WTC11 (cell line): ENCODE measurements around the gene RIPOR2. TPM values are rescaled to one million over a fixed set of nuclear protein-coding genes. Genes with fewer than 3 reads are reported as not detected.

Source experiments
- ATAC-seq: fragments of 200-7000 bp; cut with Tn5 transposase; 2 replicates; pipeline ENCODE4 v1.10.0; 2021; ENCODE audit warnings: mild to moderate bottlenecking, moderate library complexity
- CTCF ChIA-PET: fragments of 300-600 bp; sonication (Branson Sonifier 250); formaldehyde crosslinking; loops from one replicate; lab custom pipeline; 2021; ENCODE audit warnings: antibody characterized with exemption; lab: Charles Lee
- POLR2A ChIA-PET: fragments of 350-600 bp; sonication (Branson Sonifier 250); formaldehyde crosslinking; loops from one replicate; lab custom pipeline; 2021; ENCODE audit warnings: antibody characterized with exemption; lab: Charles Lee
- DNase-seq: peaks from one replicate; pipeline ENCODE4 v3.0.0; 2021; ENCODE audit warnings: low spot score
- H3K27ac Mint-ChIP-seq: 2 replicates; pipeline ENCODE4 v1.8.0; 2021; ENCODE audit warnings: mixed read lengths
- H3K27me3 Mint-ChIP-seq: 2 replicates; pipeline ENCODE4 v1.8.0; 2021; ENCODE audit warnings: low read depth, mild to moderate bottlenecking, moderate library complexity, mixed read lengths
- H3K36me3 Mint-ChIP-seq: 2 replicates; pipeline ENCODE4 v1.8.0; 2021; ENCODE audit warnings: mixed read lengths
- H3K4me1 Mint-ChIP-seq: 2 replicates; pipeline ENCODE4 v1.8.0; 2022; ENCODE audit warnings: mixed read lengths
- H3K4me3 Mint-ChIP-seq: 2 replicates; pipeline ENCODE4 v1.8.0; 2021; ENCODE audit warnings: mild to moderate bottlenecking, moderate library complexity, mixed read lengths
- H3K9me3 Mint-ChIP-seq: 2 replicates; pipeline ENCODE4 v1.8.0; 2021; ENCODE audit warnings: mixed read lengths
- EMX1 ChIP-seq: fragments of 250-450 bp; sonication (Bioruptor Pico); IDR thresholded peaks from 2 replicates; pipeline ENCODE4 v1.8.0; 2021; ENCODE audit warnings: mild to moderate bottlenecking
- ESRRA ChIP-seq: sonication (generic); formaldehyde crosslinking; IDR thresholded peaks from 2 replicates; pipeline ENCODE4 v1.8.1; 2022; ENCODE audit warnings: mild to moderate bottlenecking, missing genetic modification reagents, borderline replicate concordance
- FOXJ3 ChIP-seq: sonication (generic); formaldehyde crosslinking; IDR thresholded peaks from 2 replicates; pipeline ENCODE4 v1.9.0; 2021; ENCODE audit warnings: missing genetic modification reagents, mild to moderate bottlenecking, borderline replicate concordance
- GABPB1 ChIP-seq: sonication (generic); formaldehyde crosslinking; IDR thresholded peaks from 2 replicates; pipeline ENCODE4 v1.8.1; 2023; ENCODE audit warnings: mild to moderate bottlenecking, missing genetic modification reagents
- IRF2 ChIP-seq: sonication (generic); formaldehyde crosslinking; IDR thresholded peaks from 2 replicates; pipeline ENCODE4 v1.8.0; 2022; ENCODE audit warnings: low read depth, missing genetic modification reagents, borderline replicate concordance
- JAZF1 ChIP-seq: fragments of 250-450 bp; sonication (Bioruptor Pico); IDR thresholded peaks from 2 replicates; pipeline ENCODE4 v1.9.0; 2021; ENCODE audit warnings: moderate library complexity, mild to moderate bottlenecking, inconsistent platforms
- KAT7 ChIP-seq: sonication (generic); formaldehyde crosslinking; IDR thresholded peaks from 2 replicates; pipeline ENCODE4 v1.8.1; 2023; ENCODE audit warnings: missing genetic modification reagents, mild to moderate bottlenecking, borderline replicate concordance
- MXD4 ChIP-seq: fragments of 250-450 bp; sonication (Bioruptor Pico); IDR thresholded peaks from 2 replicates; pipeline ENCODE4 v1.8.0; 2021; ENCODE audit warnings: mild to moderate bottlenecking, moderate library complexity, borderline replicate concordance
- NFE2L1 ChIP-seq: sonication (generic); formaldehyde crosslinking; IDR thresholded peaks from 2 replicates; pipeline ENCODE4 v1.8.1; 2023; ENCODE audit warnings: missing genetic modification reagents
- NR2C2 ChIP-seq: sonication (generic); formaldehyde crosslinking; IDR thresholded peaks from 2 replicates; pipeline ENCODE4 v1.8.0; 2022; ENCODE audit warnings: mild to moderate bottlenecking, missing genetic modification reagents
- OVOL2 ChIP-seq: fragments of 250-450 bp; sonication (Bioruptor Pico); IDR thresholded peaks from 2 replicates; pipeline ENCODE4 v1.9.0; 2021; ENCODE audit warnings: mild to moderate bottlenecking, borderline replicate concordance
- SMAD4 ChIP-seq: sonication (generic); formaldehyde crosslinking; IDR thresholded peaks from 2 replicates; pipeline ENCODE4 v1.8.0; 2022; ENCODE audit warnings: mild to moderate bottlenecking, missing genetic modification reagents
- TP53 ChIP-seq: sonication (generic); formaldehyde crosslinking; IDR thresholded peaks from 2 replicates; pipeline ENCODE4 v1.8.1; 2023; ENCODE audit warnings: mild to moderate bottlenecking, missing genetic modification reagents
- ZNF219 ChIP-seq: sonication (generic); formaldehyde crosslinking; IDR thresholded peaks from 2 replicates; pipeline ENCODE4 v1.8.0; 2023; ENCODE audit warnings: missing genetic modification reagents, mild to moderate bottlenecking, borderline replicate concordance
- ZNF263 ChIP-seq: sonication (generic); formaldehyde crosslinking; IDR thresholded peaks from 2 replicates; pipeline ENCODE4 v1.8.1; 2022; ENCODE audit warnings: low read depth, mild to moderate bottlenecking, moderate library complexity, missing genetic modification reagents
- ZNF317 ChIP-seq: sonication (generic); formaldehyde crosslinking; IDR thresholded peaks from 2 replicates; pipeline ENCODE4 v1.8.1; 2023; ENCODE audit warnings: low read depth, mild to moderate bottlenecking, moderate library complexity, missing genetic modification reagents, borderline replicate concordance
- total RNA-seq: library from RNA; stranded (reverse); gene quantifications from 3 replicates; pipeline ENCODE4 v1.2.3, GENCODE V29; 2021
- TF ChIP-seq, protein P1 (sequence below): sonication (generic); formaldehyde crosslinking; IDR thresholded peaks from 2 replicates; pipeline ENCODE4 v1.8.1; 2023; ENCODE audit warnings: mild to moderate bottlenecking, missing genetic modification reagents
- TF ChIP-seq, protein P2 (sequence below): sonication (generic); formaldehyde crosslinking; IDR thresholded peaks from 2 replicates; pipeline ENCODE4 v1.8.1; 2022; ENCODE audit warnings: low read depth, missing genetic modification reagents, borderline replicate concordance
- TF ChIP-seq, protein P3 (sequence below): sonication (generic); formaldehyde crosslinking; IDR thresholded peaks from 2 replicates; pipeline ENCODE4 v1.8.0; 2023; ENCODE audit warnings: missing genetic modification reagents
- TF ChIP-seq, protein P4 (sequence below): sonication (generic); formaldehyde crosslinking; IDR thresholded peaks from 2 replicates; pipeline ENCODE4 v1.8.1; 2023; ENCODE audit warnings: mild to moderate bottlenecking, missing genetic modification reagents
- TF ChIP-seq, protein P5 (sequence below): sonication (generic); formaldehyde crosslinking; IDR thresholded peaks from 2 replicates; pipeline ENCODE4 v1.8.0; 2022; ENCODE audit warnings: mild to moderate bottlenecking, missing genetic modification reagents
- TF ChIP-seq, protein P6 (sequence below): sonication (generic); formaldehyde crosslinking; IDR thresholded peaks from 2 replicates; pipeline ENCODE4 v1.8.1; 2022; ENCODE audit warnings: mild to moderate bottlenecking, missing genetic modification reagents, moderate library complexity, borderline replicate concordance

Gene RIPOR2
- total RNA-seq, 1 experiment from 2014 or later: 13.5 TPM

DNA sequence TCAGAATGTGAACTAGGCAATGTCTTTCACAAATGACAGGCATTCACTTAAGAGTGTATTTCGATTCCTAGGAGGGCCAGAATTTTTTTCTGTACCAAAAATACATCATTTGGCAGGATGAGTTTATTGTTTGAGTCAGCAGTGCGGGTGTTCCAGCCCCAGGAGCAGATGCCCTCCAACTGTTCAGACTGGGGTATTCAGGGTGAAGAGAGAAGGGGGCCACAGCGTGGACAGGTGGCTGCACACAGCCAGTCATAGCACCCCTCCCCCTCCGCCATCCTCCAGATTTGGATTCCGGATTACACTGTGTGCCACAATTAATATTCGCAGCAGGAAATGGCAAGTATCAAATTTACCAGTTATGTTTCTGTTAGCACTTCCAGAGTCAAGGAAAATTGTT lies 38.6 kb downstream of the RIPOR2 start (continued):
- TF ChIP-seq ZNF263 (CRISPR knock-in tag) (no peak), JAZF1 (CRISPR knock-in tag) (no peak)
- TF ChIP-seq, protein P1, sequence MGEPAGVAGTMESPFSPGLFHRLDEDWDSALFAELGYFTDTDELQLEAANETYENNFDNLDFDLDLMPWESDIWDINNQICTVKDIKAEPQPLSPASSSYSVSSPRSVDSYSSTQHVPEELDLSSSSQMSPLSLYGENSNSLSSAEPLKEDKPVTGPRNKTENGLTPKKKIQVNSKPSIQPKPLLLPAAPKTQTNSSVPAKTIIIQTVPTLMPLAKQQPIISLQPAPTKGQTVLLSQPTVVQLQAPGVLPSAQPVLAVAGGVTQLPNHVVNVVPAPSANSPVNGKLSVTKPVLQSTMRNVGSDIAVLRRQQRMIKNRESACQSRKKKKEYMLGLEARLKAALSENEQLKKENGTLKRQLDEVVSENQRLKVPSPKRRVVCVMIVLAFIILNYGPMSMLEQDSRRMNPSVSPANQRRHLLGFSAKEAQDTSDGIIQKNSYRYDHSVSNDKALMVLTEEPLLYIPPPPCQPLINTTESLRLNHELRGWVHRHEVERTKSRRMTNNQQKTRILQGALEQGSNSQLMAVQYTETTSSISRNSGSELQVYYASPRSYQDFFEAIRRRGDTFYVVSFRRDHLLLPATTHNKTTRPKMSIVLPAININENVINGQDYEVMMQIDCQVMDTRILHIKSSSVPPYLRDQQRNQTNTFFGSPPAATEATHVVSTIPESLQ (CRISPR knock-in tag): no peak

DNA sequence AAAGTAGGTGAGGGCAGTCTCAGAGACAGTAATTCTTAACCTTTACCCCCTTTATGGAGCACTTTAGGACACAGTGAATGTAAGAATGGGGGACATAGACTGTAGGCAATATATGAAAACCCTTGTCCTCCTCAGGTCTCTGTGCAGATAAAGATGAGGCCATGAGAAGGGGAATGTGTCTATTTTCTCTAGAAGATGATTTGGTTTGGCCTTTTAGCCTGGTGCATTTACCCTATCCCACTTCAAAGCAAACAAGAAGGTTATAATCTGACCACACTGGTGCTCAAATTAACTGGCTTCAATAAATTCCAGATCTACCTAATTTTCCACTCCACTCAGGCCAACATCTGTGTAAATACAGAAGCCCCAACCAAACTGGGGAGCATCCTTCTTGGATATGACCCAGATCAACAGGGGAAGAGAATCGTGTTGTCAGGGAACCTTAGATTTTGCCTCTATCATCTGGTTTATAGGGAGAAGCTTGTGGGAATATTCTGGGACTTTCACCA lies 42.4 kb downstream of the RIPOR2 start:
- Mint-ChIP-seq H3K9me3 (no peaks in the 10 kb centered on the region), H3K27ac (no peak overlapping the region), H3K4me1 (peaks cover 4% of the 10 kb centered on the region), H3K36me3 (no peaks in the 10 kb centered on the region), H3K4me3 (no peak overlapping the region), H3K27me3 (no peaks in the 10 kb centered on the region)
- TF ChIP-seq ZNF219 (CRISPR knock-in tag) (no peak), OVOL2 (CRISPR knock-in tag) (no peak), ESRRA (CRISPR knock-in tag) (no peak), FOXJ3 (CRISPR knock-in tag) (no peak), IRF2 (no peak), GABPB1 (CRISPR knock-in tag) (no peak), KAT7 (CRISPR knock-in tag) (no peak), NFE2L1 (CRISPR knock-in tag) (no peak), EMX1 (no peak), ZNF317 (CRISPR knock-in tag) (no peak)
- TF ChIP-seq, protein P2, sequence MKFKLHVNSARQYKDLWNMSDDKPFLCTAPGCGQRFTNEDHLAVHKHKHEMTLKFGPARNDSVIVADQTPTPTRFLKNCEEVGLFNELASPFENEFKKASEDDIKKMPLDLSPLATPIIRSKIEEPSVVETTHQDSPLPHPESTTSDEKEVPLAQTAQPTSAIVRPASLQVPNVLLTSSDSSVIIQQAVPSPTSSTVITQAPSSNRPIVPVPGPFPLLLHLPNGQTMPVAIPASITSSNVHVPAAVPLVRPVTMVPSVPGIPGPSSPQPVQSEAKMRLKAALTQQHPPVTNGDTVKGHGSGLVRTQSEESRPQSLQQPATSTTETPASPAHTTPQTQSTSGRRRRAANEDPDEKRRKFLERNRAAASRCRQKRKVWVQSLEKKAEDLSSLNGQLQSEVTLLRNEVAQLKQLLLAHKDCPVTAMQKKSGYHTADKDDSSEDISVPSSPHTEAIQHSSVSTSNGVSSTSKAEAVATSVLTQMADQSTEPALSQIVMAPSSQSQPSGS (CRISPR knock-in tag): no peak
- TF ChIP-seq, protein P3, sequence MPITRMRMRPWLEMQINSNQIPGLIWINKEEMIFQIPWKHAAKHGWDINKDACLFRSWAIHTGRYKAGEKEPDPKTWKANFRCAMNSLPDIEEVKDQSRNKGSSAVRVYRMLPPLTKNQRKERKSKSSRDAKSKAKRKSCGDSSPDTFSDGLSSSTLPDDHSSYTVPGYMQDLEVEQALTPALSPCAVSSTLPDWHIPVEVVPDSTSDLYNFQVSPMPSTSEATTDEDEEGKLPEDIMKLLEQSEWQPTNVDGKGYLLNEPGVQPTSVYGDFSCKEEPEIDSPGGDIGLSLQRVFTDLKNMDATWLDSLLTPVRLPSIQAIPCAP (CRISPR knock-in tag): no peak
- TF ChIP-seq, protein P4, sequence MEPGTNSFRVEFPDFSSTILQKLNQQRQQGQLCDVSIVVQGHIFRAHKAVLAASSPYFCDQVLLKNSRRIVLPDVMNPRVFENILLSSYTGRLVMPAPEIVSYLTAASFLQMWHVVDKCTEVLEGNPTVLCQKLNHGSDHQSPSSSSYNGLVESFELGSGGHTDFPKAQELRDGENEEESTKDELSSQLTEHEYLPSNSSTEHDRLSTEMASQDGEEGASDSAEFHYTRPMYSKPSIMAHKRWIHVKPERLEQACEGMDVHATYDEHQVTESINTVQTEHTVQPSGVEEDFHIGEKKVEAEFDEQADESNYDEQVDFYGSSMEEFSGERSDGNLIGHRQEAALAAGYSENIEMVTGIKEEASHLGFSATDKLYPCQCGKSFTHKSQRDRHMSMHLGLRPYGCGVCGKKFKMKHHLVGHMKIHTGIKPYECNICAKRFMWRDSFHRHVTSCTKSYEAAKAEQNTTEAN (CRISPR knock-in tag): no peak
- TF ChIP-seq, protein P5, sequence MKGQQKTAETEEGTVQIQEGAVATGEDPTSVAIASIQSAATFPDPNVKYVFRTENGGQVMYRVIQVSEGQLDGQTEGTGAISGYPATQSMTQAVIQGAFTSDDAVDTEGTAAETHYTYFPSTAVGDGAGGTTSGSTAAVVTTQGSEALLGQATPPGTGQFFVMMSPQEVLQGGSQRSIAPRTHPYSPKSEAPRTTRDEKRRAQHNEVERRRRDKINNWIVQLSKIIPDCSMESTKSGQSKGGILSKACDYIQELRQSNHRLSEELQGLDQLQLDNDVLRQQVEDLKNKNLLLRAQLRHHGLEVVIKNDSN (CRISPR knock-in tag): no peak
- ChIA-PET CTCF (no interaction called here), POLR2A (interaction anchor here (1.1 kb wide), 1 partner anchor 10 kb away, joined by 4 read pairs; no protein-coding TSS in a partner anchor)
- no peak for DNase-seq
- ATAC-seq: no peak

DNA sequence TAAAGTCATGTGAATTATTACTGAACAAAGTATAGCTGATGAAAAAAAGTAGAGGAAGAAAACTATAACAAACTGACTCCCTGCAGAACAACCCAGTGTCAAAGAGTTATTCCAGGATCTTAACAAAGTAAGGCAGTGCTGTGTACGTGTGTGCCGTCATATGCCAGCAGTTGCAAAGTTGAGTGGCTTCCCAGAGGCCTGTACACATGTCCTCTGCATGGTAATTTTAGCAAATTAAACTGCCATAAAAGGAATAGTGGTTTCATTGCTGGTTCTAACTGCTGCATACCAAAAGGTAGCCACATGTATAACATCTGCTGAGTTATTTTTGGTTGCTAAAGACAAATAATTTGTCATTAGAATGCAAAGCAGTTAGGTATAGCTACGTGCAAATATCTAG lies 44.8 kb downstream of the RIPOR2 start:
- Mint-ChIP-seq H3K27ac (peak overlapping the region; percentile 37; the same call in 1 of the 2 replicates), H3K36me3 (no peaks in the 10 kb centered on the region), H3K27me3 (no peaks in the 10 kb centered on the region), H3K4me1 (peaks cover 24% of the 10 kb centered on the region), H3K4me3 (no peak overlapping the region), H3K9me3 (no peaks in the 10 kb centered on the region)
- ATAC-seq (no peak), DNase-seq (no peak)
- CTCF ChIA-PET: interaction anchor here (0.6 to 1.7 kb wide), 3 partner anchors 10 to 47 kb away, joined by 4 to 5 read pairs (median 4); no protein-coding TSS in a partner anchor
- POLR2A ChIA-PET: no interaction called here
- TF ChIP-seq SMAD4 (CRISPR knock-in tag) (no peak), NR2C2 (CRISPR knock-in tag) (no peak), MXD4 (CRISPR knock-in tag) (no peak), TP53 (CRISPR knock-in tag) (no peak)
- TF ChIP-seq, protein P6, sequence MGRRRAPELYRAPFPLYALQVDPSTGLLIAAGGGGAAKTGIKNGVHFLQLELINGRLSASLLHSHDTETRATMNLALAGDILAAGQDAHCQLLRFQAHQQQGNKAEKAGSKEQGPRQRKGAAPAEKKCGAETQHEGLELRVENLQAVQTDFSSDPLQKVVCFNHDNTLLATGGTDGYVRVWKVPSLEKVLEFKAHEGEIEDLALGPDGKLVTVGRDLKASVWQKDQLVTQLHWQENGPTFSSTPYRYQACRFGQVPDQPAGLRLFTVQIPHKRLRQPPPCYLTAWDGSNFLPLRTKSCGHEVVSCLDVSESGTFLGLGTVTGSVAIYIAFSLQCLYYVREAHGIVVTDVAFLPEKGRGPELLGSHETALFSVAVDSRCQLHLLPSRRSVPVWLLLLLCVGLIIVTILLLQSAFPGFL (CRISPR knock-in tag): no peak
- TF ChIP-seq, all 79 proteins: peak for 0
